Hepatocyte (in vitro differentiated cells): ENCODE measurements around the gene ANO2. TPM values are rescaled to one million over a fixed set of nuclear protein-coding genes. Genes with fewer than 3 reads are reported as not detected.

ENCODE experiments used
- DNase-seq: peaks from one replicate; pipeline ENCODE4 v3.0.0-alpha.2; 2016; ENCODE audit warnings: low spot score
- H2AFZ ChIP-seq: fragments of 200-600 bp; sonication (generic); 2 replicates; pipeline ENCODE4 v1.6.0; 2016; ENCODE audit warnings: antibody characterized with exemption, mild to moderate bottlenecking
- H3K27ac ChIP-seq: fragments of 200-600 bp; sonication (generic); 2 replicates; pipeline ENCODE4 v1.5.1; 2016; ENCODE audit warnings: mild to moderate bottlenecking
- H3K27me3 ChIP-seq: fragments of 200-600 bp; sonication (generic); 2 replicates; pipeline ENCODE4 v1.6.1; 2016
- H3K36me3 ChIP-seq: fragments of 200-600 bp; sonication (generic); replicated peaks from 2 replicates; pipeline ENCODE4 v1.5.1; 2016; ENCODE audit warnings: low read depth; ENCODE audit not compliant: insufficient read depth
- H3K4me1 ChIP-seq: fragments of 200-600 bp; sonication (generic); 2 replicates; pipeline ENCODE4 v1.5.1; 2016; ENCODE audit warnings: mild to moderate bottlenecking, moderate library complexity; ENCODE audit not compliant: insufficient read depth
- H3K4me2 ChIP-seq: fragments of 200-600 bp; sonication (generic); 2 replicates; pipeline ENCODE4 v1.6.0; 2016
- H3K4me3 ChIP-seq: fragments of 200-600 bp; sonication (generic); 2 replicates; pipeline ENCODE4 v1.5.1; 2016; ENCODE audit warnings: mild to moderate bottlenecking
- H3K79me2 ChIP-seq: fragments of 200-600 bp; sonication (generic); 2 replicates; pipeline ENCODE4 v1.6.0; 2017; ENCODE audit warnings: mild to moderate bottlenecking
- H3K9me2 ChIP-seq: fragments of 200-600 bp; sonication (generic); replicated peaks from 2 replicates; pipeline ENCODE4 v1.6.0; 2017; ENCODE audit warnings: mild to moderate bottlenecking; ENCODE audit not compliant: insufficient read depth
- H3K9me3 ChIP-seq: fragments of 200-600 bp; sonication (generic); 2 replicates; pipeline ENCODE4 v1.5.1; 2016; ENCODE audit warnings: low read depth, mild to moderate bottlenecking
- H4K20me1 ChIP-seq: fragments of 200-600 bp; sonication (generic); 2 replicates; pipeline ENCODE4 v1.6.0; 2016; ENCODE audit warnings: mild to moderate bottlenecking; ENCODE audit not compliant: insufficient read depth, poor library complexity, severe bottlenecking
- EZH2 ChIP-seq: fragments of 200-600 bp; sonication (generic); IDR thresholded peaks from 2 replicates; pipeline ENCODE4 v1.6.1; 2016; ENCODE audit warnings: antibody characterized with exemption, mild to moderate bottlenecking, borderline replicate concordance
- EZH2phosphoT487 ChIP-seq: fragments of 200-600 bp; sonication (generic); IDR thresholded peaks from one replicate; pipeline ENCODE4 v1.6.1; 2018; ENCODE audit warnings: antibody characterized with exemption, mild to moderate bottlenecking, low read depth, moderate library complexity; ENCODE audit not compliant: unreplicated experiment, severe bottlenecking
- WGBS: methylation state at CpG from one replicate; pipeline ENCODE4 v1.1.6; 2016; ENCODE audit warnings: low lambda C conversion rate; ENCODE audit errors: missing lambda C conversion rate; 5-methylcytosine and 5-hydroxymethylcytosine counted together
- polyA plus RNA-seq: library from polyadenylated mRNA; unstranded; fragments of >200 nt; fragmentation: Nextera tagmentation; extraction: Ambion mirVana; gene quantifications from 2 replicates; pipeline ENCODE4 v1.2.1, GENCODE V29; 2016
- total RNA-seq: library from RNA; depleted of rRNA; stranded (reverse); fragments of >200 nt; gene quantifications from 2 replicates; pipeline ENCODE4 v1.2.3, GENCODE V29; 2014
- TF ChIP-seq, protein P1 (sequence below): fragments of 200-600 bp; sonication (generic); IDR thresholded peaks from 2 replicates; pipeline ENCODE4 v1.5.1; 2016; ENCODE audit warnings: antibody characterized with exemption, mild to moderate bottlenecking; ENCODE audit not compliant: poor library complexity

ANO2 gene
- total and polyA plus RNA-seq, 2 experiments from 2014 or later: 1.0 to 1.9 TPM

DNA sequence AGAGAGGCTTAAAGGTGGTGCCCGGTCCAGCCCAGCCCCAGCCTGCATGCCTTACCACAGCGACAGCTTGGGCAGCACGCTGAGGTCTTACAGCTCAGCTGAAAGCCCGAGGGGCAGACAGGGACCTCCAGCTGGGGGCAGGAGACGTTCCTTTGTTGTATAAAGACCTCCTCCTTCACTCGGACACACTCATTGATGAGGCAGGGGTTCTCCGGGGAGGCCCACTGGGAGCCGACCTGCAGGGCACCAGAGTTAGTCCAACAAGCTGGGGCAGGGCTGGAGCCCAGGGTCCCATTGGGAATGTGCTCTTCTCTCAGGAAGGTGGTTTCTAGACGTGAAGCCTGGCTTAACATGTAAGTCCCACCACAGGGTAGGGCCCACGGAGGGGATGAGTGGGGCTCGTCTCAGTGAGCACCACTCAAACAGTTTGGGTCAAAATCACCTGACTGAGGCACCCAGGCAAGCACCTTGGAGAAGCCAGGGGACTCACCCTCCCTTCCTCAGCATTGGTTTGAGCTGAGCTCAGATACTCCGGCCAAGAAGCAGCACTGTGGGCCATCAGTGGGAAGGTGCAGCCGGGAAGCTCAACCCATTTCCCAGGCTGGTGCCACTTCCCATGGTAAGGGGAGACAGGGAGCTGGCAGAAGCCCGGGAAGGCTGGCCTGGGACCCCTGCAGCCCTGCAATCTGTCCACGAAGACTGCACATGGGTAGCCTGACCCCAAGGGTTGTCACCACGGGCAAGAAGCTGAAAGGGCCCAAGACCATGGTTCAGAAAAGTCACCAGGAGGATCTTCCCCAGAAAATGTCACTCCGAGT is 24.3 kb upstream of the ANO2 start:
- Histone ChIP-seq H3K9me3 (no peaks in the 10 kb centered on the region), H3K79me2 (no peaks in the 10 kb centered on the region), H3K4me1 (no peaks in the 10 kb centered on the region), H3K9me2 (no peaks in the 10 kb centered on the region), H3K36me3 (no peaks in the 10 kb centered on the region), H3K4me2 (no peak overlapping the region), H3K27ac (no peak overlapping the region), H4K20me1 (no peaks in the 10 kb centered on the region), H3K27me3 (peaks cover 2% of the 10 kb centered on the region), H2AFZ (no peak overlapping the region), H3K4me3 (no peak overlapping the region)
- 80% methylated on average over 17 of the region's 17 CpGs for WGBS
- no peak for DNase-seq
- TF ChIP-seq EZH2phosphoT487: no peak

DNA sequence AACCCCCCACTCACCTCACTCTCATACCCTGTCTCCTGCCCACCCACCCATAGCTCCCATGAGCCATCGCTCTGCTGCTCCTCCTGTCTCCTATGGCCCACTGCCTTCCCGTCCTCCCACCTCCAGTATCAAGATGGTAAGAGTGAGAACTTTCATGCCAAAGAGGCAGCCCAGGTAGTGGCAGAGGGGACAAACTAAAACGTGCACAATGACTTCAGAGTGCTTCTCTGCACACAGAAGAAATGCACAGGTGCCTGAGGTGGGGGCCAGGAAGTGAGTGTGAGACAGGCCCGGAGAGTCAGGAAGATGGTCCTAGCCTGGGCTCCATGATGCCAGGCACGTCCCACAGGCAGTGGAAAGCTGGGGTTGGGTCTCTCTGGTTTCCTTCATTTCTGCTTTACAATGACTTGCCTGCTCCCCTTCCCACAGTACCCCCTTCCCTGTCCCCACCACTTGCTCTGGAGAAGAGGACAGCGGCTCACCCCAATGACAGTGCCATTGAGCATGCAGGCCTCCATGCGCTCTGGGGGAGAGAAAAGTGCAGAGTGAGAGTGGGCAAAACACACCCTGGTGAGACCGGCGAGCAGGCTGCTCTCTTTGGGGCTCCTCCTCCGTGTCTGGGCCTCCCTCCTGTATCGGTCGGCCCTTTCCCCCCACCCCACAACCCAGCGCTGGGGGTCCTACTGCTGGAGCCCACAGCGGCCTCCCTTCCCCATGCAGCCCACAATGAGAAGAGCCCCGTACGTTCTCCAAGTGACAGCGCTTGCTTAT is 22.8 kb upstream of the ANO2 start:
- Histone ChIP-seq H3K9me3 (no peaks in the 10 kb centered on the region), H3K27ac (no peak overlapping the region), H2AFZ (no peak overlapping the region), H3K36me3 (no peaks in the 10 kb centered on the region), H3K9me2 (no peaks in the 10 kb centered on the region), H3K4me1 (no peaks in the 10 kb centered on the region), H3K79me2 (no peaks in the 10 kb centered on the region), H4K20me1 (no peaks in the 10 kb centered on the region), H3K4me3 (no peak overlapping the region), H3K4me2 (no peak overlapping the region), H3K27me3 (peaks cover 3% of the 10 kb centered on the region)
- 92% methylated on average over 15 of the region's 17 CpGs for WGBS
- TF ChIP-seq, protein P1, sequence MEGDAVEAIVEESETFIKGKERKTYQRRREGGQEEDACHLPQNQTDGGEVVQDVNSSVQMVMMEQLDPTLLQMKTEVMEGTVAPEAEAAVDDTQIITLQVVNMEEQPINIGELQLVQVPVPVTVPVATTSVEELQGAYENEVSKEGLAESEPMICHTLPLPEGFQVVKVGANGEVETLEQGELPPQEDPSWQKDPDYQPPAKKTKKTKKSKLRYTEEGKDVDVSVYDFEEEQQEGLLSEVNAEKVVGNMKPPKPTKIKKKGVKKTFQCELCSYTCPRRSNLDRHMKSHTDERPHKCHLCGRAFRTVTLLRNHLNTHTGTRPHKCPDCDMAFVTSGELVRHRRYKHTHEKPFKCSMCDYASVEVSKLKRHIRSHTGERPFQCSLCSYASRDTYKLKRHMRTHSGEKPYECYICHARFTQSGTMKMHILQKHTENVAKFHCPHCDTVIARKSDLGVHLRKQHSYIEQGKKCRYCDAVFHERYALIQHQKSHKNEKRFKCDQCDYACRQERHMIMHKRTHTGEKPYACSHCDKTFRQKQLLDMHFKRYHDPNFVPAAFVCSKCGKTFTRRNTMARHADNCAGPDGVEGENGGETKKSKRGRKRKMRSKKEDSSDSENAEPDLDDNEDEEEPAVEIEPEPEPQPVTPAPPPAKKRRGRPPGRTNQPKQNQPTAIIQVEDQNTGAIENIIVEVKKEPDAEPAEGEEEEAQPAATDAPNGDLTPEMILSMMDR: no peak
- TF ChIP-seq EZH2 (no peak), EZH2phosphoT487 (no peak)
- DNase-seq: no peak

DNA sequence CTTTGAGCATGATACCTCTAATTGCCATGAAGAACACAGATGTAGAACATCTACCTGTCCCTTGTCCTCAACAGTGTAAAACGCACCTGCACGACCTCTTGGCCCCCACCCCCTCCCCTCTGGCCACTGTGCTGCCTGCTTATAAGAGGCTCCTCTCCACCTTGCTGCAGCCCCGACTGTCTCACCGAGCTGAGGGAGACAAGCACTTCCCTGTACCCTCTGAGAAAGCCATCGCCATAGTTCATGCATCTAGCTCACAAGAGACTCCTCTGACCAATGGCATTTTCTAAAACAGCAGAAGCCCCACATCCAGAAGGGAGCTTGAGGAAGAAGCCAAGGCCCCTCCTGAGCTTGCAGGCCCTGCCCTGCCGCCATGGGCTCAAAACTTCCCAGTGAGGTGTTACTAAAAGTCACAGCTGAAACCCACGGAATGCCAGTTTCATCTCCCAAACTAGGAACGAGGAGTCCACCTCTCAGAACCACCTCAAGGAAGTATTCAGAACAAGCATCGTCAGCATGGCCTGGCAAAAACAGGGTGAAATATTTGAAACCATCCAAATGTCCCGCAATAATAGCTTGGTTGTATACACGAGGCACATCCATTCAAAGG is 21.5 kb upstream of the ANO2 start:
- Histone ChIP-seq H2AFZ (no peak overlapping the region), H3K79me2 (no peaks in the 10 kb centered on the region), H3K4me1 (no peaks in the 10 kb centered on the region), H4K20me1 (no peaks in the 10 kb centered on the region), H3K9me3 (no peaks in the 10 kb centered on the region), H3K36me3 (no peaks in the 10 kb centered on the region), H3K27ac (no peak overlapping the region), H3K4me3 (no peak overlapping the region), H3K27me3 (peaks cover 3% of the 10 kb centered on the region), H3K4me2 (no peak overlapping the region), H3K9me2 (no peaks in the 10 kb centered on the region)
- DNase-seq: no peak
- WGBS: 87% methylated on average over 11 of the region's 11 CpGs
- TF ChIP-seq, protein P1: no peak
- TF ChIP-seq EZH2phosphoT487 (no peak), EZH2 (no peak)
